WTC11 (cell line): ENCODE data around the gene MYLK2.

Source experiments
- NR2C2 ChIP-seq: sonication (generic); formaldehyde crosslinking; IDR thresholded peaks from 2 replicates; pipeline ENCODE4 v1.8.0; 2022; ENCODE audit warnings: mild to moderate bottlenecking, missing genetic modification reagents
- TEAD4 ChIP-seq: sonication (generic); formaldehyde crosslinking; IDR thresholded peaks from 2 replicates; pipeline ENCODE4 v1.8.0; 2022; ENCODE audit warnings: mild to moderate bottlenecking, missing genetic modification reagents
- ZNF232 ChIP-seq: sonication (generic); formaldehyde crosslinking; IDR thresholded peaks from 2 replicates; pipeline ENCODE4 v1.8.0; 2022; ENCODE audit warnings: mild to moderate bottlenecking, missing genetic modification reagents
- TF ChIP-seq, protein P1 (sequence below): sonication (generic); formaldehyde crosslinking; IDR thresholded peaks from 2 replicates; pipeline ENCODE4 v1.8.1; 2023; ENCODE audit warnings: mild to moderate bottlenecking, missing genetic modification reagents, borderline replicate concordance
- TF ChIP-seq, protein P2 (sequence below): sonication (generic); formaldehyde crosslinking; IDR thresholded peaks from 2 replicates; pipeline ENCODE4 v1.8.0; 2023; ENCODE audit warnings: missing genetic modification reagents, mild to moderate bottlenecking, borderline replicate concordance
- TF ChIP-seq, protein P3 (sequence below): fragments of 200-600 bp; IDR thresholded peaks from 2 replicates; pipeline ENCODE4 v1.8.0; 2022; ENCODE audit warnings: antibody characterized with exemption
- TF ChIP-seq, protein P4 (sequence below): sonication (generic); formaldehyde crosslinking; IDR thresholded peaks from 2 replicates; pipeline ENCODE4 v1.8.0; 2023; ENCODE audit warnings: missing genetic modification reagents
- TF ChIP-seq, protein P5 (sequence below): sonication (generic); formaldehyde crosslinking; IDR thresholded peaks from 2 replicates; pipeline ENCODE4 v1.8.0; 2022; ENCODE audit warnings: mild to moderate bottlenecking, missing genetic modification reagents
- TF ChIP-seq, protein P6 (sequence below): sonication (generic); formaldehyde crosslinking; IDR thresholded peaks from 2 replicates; pipeline ENCODE4 v1.8.1; 2022; ENCODE audit warnings: low read depth, mild to moderate bottlenecking, moderate library complexity, missing genetic modification reagents, borderline replicate concordance

DNA sequence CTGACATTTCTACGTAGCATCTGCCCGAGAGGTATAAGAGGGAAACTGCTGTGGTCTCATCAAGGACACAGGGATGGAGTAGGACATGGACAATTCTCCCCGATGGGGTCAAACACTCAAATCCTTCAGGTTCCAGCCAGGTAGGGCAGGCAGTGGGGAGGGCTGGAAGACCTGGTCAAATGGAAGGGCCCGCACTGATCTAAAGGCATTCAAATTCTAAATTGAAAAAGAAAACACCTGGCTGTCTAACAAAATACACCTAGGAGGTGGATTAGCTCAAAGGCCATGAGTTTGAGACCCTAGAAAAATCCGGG, 43.0 kb downstream of the MYLK2 start:
- TF ChIP-seq, protein P1, sequence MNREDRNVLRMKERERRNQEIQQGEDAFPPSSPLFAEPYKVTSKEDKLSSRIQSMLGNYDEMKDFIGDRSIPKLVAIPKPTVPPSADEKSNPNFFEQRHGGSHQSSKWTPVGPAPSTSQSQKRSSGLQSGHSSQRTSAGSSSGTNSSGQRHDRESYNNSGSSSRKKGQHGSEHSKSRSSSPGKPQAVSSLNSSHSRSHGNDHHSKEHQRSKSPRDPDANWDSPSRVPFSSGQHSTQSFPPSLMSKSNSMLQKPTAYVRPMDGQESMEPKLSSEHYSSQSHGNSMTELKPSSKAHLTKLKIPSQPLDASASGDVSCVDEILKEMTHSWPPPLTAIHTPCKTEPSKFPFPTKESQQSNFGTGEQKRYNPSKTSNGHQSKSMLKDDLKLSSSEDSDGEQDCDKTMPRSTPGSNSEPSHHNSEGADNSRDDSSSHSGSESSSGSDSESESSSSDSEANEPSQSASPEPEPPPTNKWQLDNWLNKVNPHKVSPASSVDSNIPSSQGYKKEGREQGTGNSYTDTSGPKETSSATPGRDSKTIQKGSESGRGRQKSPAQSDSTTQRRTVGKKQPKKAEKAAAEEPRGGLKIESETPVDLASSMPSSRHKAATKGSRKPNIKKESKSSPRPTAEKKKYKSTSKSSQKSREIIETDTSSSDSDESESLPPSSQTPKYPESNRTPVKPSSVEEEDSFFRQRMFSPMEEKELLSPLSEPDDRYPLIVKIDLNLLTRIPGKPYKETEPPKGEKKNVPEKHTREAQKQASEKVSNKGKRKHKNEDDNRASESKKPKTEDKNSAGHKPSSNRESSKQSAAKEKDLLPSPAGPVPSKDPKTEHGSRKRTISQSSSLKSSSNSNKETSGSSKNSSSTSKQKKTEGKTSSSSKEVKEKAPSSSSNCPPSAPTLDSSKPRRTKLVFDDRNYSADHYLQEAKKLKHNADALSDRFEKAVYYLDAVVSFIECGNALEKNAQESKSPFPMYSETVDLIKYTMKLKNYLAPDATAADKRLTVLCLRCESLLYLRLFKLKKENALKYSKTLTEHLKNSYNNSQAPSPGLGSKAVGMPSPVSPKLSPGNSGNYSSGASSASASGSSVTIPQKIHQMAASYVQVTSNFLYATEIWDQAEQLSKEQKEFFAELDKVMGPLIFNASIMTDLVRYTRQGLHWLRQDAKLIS (CRISPR knock-in tag): no peak
- TF ChIP-seq, protein P2, sequence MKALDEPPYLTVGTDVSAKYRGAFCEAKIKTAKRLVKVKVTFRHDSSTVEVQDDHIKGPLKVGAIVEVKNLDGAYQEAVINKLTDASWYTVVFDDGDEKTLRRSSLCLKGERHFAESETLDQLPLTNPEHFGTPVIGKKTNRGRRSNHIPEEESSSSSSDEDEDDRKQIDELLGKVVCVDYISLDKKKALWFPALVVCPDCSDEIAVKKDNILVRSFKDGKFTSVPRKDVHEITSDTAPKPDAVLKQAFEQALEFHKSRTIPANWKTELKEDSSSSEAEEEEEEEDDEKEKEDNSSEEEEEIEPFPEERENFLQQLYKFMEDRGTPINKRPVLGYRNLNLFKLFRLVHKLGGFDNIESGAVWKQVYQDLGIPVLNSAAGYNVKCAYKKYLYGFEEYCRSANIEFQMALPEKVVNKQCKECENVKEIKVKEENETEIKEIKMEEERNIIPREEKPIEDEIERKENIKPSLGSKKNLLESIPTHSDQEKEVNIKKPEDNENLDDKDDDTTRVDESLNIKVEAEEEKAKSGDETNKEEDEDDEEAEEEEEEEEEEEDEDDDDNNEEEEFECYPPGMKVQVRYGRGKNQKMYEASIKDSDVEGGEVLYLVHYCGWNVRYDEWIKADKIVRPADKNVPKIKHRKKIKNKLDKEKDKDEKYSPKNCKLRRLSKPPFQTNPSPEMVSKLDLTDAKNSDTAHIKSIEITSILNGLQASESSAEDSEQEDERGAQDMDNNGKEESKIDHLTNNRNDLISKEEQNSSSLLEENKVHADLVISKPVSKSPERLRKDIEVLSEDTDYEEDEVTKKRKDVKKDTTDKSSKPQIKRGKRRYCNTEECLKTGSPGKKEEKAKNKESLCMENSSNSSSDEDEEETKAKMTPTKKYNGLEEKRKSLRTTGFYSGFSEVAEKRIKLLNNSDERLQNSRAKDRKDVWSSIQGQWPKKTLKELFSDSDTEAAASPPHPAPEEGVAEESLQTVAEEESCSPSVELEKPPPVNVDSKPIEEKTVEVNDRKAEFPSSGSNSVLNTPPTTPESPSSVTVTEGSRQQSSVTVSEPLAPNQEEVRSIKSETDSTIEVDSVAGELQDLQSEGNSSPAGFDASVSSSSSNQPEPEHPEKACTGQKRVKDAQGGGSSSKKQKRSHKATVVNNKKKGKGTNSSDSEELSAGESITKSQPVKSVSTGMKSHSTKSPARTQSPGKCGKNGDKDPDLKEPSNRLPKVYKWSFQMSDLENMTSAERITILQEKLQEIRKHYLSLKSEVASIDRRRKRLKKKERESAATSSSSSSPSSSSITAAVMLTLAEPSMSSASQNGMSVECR: no peak
- TF ChIP-seq, protein P3, sequence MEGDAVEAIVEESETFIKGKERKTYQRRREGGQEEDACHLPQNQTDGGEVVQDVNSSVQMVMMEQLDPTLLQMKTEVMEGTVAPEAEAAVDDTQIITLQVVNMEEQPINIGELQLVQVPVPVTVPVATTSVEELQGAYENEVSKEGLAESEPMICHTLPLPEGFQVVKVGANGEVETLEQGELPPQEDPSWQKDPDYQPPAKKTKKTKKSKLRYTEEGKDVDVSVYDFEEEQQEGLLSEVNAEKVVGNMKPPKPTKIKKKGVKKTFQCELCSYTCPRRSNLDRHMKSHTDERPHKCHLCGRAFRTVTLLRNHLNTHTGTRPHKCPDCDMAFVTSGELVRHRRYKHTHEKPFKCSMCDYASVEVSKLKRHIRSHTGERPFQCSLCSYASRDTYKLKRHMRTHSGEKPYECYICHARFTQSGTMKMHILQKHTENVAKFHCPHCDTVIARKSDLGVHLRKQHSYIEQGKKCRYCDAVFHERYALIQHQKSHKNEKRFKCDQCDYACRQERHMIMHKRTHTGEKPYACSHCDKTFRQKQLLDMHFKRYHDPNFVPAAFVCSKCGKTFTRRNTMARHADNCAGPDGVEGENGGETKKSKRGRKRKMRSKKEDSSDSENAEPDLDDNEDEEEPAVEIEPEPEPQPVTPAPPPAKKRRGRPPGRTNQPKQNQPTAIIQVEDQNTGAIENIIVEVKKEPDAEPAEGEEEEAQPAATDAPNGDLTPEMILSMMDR: no peak
- TF ChIP-seq ZNF232 (CRISPR knock-in tag) (no peak), NR2C2 (CRISPR knock-in tag) (no peak), TEAD4 (CRISPR knock-in tag) (no peak)
- TF ChIP-seq, protein P4, sequence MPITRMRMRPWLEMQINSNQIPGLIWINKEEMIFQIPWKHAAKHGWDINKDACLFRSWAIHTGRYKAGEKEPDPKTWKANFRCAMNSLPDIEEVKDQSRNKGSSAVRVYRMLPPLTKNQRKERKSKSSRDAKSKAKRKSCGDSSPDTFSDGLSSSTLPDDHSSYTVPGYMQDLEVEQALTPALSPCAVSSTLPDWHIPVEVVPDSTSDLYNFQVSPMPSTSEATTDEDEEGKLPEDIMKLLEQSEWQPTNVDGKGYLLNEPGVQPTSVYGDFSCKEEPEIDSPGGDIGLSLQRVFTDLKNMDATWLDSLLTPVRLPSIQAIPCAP (CRISPR knock-in tag): no peak
- TF ChIP-seq, protein P5, sequence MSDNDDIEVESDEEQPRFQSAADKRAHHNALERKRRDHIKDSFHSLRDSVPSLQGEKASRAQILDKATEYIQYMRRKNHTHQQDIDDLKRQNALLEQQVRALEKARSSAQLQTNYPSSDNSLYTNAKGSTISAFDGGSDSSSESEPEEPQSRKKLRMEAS (CRISPR knock-in tag): no peak
- TF ChIP-seq, protein P6, sequence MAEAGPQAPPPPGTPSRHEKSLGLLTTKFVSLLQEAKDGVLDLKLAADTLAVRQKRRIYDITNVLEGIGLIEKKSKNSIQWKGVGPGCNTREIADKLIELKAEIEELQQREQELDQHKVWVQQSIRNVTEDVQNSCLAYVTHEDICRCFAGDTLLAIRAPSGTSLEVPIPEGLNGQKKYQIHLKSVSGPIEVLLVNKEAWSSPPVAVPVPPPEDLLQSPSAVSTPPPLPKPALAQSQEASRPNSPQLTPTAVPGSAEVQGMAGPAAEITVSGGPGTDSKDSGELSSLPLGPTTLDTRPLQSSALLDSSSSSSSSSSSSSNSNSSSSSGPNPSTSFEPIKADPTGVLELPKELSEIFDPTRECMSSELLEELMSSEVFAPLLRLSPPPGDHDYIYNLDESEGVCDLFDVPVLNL: no peak
